Stimulated activated CD8-positive, alpha-beta memory T cell treated with anti-CD3 and anti-CD28 coated beads, Interleukin-4, amount 100 ng/mL, for 1 hour (primary cell): ENCODE data around the gene ECHDC3.
"Not testable (repeated sequence)": the region's sequence is repeated elsewhere in the genome, so short reads cannot be mapped to it uniquely, and the experiment has no call there.

Experiments used
- DNase-seq, 2 donors: peaks; one replicate each; pipeline ENCODE4 v3.0.0-alpha.2; 2020; ENCODE audit warnings: low read depth in 2 of 2, low spot score in 1 of 2

ECHDC3 gene

GRCh38 chr10:11715815-11716494 lies 26.2 kb upstream of the ECHDC3 start:
- DNase-seq, result no peak

DNA sequence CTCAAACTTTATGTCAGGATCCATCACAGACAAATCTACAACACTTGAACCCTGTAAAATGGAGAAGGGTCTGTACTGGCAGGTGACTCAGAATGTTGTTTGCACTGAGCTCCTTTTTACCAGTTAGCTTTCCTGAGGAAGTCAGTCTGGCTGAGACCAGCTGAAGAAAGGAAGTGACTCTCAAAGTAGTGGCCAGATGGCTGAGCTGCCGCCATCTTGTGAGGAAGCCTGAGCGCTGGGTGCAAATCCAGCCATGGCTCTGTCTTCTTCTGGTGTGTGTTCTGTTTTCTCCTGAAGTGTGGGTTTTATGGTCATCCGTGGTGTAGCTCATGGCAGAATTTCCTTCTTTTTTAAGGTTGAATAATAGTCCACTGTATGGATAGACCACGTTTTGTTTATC lies 25.5 kb upstream of the ECHDC3 start:
- DNase-seq, result no peak

DNA sequence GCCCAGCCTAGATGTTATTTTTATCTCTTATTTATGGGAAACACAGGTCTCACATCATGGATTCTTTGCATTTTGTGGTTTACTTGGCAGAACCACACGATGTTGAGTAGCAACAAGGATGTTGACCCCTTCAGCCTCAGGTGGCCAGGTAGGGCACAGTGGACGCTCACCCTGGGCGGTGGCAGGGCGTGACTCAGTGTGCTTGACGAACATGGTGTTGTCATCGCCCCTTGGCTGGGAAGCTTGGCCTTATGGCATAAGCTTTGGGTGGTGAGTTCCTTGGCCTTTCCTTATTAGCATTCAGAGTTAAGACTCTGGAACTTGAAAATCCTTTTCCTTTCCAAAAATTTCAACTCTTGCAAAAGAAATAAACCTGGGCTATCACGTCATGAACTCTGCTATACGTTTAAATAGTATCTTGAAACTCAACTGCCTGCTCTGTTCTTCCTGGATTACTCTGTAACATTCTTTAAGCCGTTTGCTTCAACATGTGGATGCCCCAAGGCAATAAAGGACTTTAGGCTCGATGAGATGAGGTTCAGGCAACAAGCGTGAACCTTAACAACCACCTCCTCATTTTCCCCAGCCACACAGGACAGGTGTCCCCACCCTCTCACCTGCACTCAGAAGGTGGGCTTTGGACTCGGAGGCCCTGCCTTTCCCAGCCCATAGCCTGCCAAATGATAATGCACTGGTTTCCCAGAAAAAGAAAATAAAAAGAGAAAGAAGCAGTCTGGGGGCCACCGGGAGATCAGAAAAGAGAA lies 22.5 kb upstream of the ECHDC3 start:
- no peak for DNase-seq

DNA sequence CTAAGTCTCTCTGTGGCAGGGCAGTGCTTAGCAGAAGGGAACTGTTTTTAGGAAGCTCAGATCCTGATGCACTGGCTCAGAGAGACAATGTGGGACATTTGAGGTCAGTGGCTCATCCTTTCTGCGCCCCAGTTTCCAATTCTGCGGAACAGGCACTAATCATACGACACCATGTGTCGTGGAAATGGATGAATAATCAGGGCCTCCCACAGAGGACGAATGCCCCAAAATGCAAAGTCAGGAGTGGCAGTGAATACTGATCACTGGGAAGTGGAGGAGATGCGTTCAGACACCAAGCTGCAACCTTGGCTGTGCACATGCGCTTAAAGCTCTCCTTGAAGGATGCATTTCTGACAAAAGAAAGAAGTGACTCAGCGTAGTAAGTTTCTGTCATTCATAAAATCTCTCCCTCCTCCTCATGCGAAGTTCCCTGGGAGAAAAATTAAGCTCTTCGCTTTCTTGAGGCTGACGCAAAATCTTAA lies 21.9 kb upstream of the ECHDC3 start:
- no peak for DNase-seq

GRCh38 chr10:11721806-11722205 lies 20.4 kb upstream of the ECHDC3 start:
- no peak for DNase-seq

- no peak for DNase-seq
These were observed 18.8 kb upstream of the ECHDC3 start for GRCh38 chr10:11723359-11723758.

GRCh38 chr10:11724938-11725776 lies 17.0 kb upstream of the ECHDC3 start:
- DNase-seq, result no peak

DNA sequence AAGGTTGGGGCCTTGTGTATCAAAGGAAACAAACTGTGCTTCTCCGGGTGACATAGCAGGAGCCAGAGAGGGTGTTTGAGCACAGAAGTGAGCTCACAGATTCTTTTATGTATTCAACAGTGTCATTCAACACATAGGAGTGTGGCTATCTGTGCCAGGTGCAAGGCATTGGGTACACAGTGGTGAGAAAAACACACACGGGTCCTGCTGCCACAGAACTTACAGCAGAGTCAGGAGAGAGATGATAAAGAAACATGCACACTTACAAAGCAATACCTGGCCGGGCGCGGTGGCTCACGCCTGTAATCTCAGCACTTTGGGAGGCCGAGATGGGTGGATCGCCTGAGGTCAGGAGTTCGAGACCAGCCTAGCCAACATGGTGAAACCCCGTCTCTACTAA lies 16.3 kb upstream of the ECHDC3 start:
- DNase-seq, result no peak

DNA sequence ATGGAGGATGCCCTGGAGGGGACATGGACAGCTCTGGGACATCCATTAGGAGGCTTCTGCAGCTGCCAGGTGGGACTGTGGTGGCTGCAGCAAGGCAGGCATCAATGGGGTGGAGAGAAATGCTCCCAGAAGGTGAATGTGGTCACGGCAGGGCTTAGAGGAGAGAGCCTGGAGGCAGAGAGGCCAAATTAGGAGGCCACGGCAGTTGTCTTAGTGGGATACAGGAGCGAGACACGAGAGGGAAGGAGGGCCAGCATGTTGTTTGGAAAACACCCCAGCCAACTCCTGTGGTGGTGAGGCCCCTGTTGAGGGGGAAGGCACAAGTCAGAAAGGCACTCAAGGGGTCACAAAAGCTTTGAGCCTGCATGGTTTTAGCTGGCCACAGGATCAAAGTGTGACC lies 14.6 kb upstream of the ECHDC3 start:
- DNase-seq, result no peak

DNA sequence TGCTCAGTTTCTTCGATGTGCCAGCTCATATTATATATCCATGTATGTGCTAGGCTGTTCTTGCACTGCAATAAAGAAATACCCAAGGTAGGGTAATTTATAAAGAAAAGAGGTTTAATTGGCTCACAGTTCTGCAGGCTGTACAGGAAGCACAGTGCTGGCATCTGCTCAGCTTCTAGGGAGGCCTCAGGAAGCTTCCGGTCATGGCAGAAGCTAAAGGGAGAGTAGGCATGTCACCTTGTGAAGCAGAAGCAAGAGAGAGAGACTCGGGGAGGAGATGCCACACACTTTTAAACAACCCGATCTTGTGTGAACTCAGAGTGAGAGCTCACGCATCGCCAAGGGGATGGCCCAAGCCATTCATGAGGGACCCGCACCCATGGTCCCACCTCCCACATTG lies 13.8 kb upstream of the ECHDC3 start:
- DNase-seq, result no peak

DNA sequence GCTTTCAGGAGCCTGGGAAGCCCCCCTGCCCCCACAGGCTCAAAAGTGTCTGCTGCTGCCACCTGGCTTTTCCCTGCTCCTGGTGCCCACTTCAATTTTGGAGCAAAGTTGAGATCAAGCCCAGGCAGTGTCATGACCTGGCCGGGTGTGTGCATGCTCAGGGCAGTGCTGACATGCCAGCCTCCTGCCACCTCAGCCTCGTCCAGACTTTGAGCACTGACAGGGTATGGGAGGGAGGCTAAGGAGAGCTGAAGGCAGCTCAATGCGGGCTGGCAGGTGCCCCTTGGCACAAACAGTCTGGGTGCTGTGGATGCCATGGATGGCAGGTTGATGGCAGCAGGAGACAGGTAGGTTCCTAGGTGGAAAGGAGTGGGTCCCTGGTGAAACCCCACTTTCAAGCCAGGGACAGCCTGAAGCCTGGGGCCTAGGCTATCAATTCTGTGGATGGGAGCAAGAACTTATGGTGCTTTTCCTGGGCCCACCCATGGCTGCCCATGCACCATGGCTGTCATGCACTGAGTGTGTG lies 12.3 kb upstream of the ECHDC3 start:
- no peak for DNase-seq

GRCh38 chr10:11730779-11731178 lies 11.4 kb upstream of the ECHDC3 start:
- no peak for DNase-seq

- not testable (repeated sequence) for DNase-seq
These were observed 5.4 kb upstream of the ECHDC3 start for GRCh38 chr10:11736767-11737166.

DNA sequence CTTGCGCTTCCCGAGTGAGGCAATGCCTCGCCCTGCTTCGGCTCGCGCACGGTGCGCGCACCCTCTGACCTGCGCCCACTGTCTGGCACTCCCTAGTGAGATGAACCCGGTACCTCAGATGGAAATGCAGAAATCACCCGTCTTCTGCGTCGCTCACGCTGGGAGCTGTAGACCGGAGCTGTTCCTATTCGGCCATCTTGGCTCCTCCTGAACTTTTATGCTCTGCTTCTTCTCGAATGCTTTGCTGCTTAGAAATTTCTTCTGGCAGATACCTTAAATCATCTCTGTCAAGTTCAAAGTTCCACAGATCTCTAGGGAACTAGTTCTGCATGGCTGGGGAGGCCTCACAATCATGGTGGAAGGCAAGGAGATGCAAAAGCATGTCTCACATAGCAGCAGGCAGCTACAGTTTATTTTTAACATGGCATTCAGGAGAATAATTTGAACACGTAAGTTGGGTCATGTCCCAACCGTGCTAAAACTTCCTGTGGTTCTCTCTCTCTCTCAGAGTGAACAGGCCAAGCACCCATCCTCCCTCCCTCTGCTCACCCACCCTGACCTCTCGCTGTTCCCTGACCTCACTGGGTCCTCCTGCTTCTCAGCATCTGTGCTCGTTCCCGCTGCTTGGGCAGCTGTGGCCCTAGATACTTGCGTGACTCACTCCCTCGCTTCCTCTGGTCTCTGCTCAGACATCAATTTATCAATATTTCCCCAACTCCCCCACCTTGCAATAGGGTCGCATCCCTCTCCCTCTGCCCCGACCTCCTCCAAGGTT lies 4.7 kb upstream of the ECHDC3 start:
- not testable (repeated sequence) for DNase-seq

DNA sequence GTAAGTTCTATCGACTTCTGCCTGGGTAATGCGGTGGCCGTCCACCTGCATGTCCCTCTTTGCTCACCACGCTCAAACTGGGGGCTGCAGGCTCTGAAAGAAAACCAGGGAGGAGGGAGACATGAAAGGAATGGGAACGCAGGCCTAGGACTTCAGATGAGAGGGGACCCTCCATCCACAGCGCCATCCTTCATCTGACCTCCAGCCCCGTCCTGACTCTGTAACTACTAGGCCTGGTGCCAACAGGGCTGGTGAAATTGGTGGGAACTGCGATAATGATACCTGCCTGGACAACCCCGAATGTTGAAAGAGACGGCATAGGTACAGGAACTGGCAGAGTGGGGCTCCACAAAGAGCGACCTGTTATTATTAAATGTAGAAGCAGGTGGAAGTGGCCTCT lies 1.3 kb upstream of the ECHDC3 start:
- DNase-seq, result no peak

GRCh38 chr10:11741608-11742007 lies 574 bp upstream of the ECHDC3 start:
- DNase-seq, result no peak

GRCh38 chr10:11742779-11743298 lies 657 bp downstream of the ECHDC3 start:
- DNase-seq, result no peak

- DNase-seq, result no peak
These were observed 1.5 kb downstream of the ECHDC3 start for GRCh38 chr10:11743461-11744338.

GRCh38 chr10:11745045-11745444 lies 2.9 kb downstream of the ECHDC3 start:
- DNase-seq, result no peak
